ENCODE data around the gene SOX13.
"Not testable (repeated sequence)": the region's sequence is repeated elsewhere in the genome, so short reads cannot be mapped to it uniquely, and the experiment has no call there.

SOX13 gene

DNA sequence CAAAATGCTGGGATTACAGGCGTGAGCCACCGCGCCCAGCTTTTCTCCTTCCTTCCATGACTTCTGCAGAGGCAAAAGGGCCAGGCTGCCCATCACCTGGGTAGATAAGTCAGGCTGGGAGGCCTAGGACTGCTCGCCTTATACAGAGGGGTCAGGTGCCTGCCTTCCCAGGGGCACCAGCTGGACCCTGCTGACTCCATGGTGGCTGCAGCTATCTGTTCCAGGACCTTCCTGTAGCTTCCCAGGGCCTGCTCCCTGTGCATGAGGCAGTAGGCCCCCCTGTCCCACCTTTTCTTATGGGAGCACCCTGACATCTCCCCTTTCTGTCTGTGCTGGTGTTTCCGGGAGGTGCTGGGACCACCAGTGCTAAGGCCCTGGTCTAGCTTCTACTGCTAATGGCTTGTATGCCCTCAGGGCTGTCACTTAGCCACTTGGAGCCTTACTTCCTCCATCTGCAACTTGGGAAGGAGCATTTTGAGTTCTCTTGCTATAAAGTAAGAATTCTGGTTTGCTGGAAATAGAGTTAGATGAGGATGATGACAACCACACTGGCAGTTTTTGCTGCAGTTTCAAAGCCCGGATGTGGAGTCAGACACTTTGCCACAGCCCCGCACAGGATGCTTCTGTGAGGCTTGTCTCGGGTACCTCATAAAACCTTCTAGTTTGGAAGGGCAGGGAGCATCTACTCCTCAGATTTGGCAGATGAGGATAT lies 14.4 kb downstream of the SOX13 start:
- H3K4me1 ChIP-seq (ENCODE audit: insufficient read depth, low read length): peaks cover 65% of the 10 kb centered on the region
- H3K9me3 ChIP-seq (ENCODE audit: control insufficient read depth, insufficient read depth, low read length): no peaks in the 10 kb centered on the region
- no peaks in the 10 kb centered on the region; the same call in 1 of the 2 replicates for H3K36me3 ChIP-seq (ENCODE audit: insufficient read depth, low read length)
- no peak overlapping the region for H3K9ac ChIP-seq (ENCODE audit: low read depth, low read length)

DNA sequence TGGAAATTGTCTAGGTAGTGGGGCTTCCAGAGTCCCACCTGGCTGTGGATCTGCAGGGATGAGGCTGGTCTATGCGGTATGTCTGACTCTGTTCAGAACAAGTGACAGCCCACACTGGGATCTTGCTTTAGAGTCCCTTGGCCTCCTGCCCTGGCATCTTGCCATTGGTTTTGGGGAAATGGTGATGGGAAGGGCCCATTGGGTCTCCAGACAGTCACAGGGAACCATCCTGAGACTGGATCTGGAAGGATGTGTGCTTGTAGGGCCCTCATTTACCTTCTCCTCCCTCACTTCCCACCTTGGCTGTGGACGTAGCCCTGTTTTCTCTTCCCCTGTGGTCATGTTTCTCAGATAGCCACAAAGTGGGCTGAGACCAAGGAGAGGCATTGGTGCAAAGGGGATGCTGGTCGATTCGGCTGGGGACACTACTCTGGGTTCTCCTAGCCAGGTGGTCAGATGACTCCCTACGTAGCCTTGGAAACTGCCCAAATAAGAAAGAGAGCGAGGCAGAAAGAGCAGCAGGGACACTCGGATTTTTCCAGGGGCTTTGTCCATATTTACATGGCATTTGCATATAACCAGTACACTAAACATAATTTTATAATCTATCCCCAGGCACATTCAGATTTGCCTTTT lies 15.1 kb downstream of the SOX13 start:
- no peaks in the 10 kb centered on the region; the same call in 1 of the 2 replicates for H3K36me3 ChIP-seq (ENCODE audit: insufficient read depth, low read length)
- no peaks in the 10 kb centered on the region for H3K9me3 ChIP-seq (ENCODE audit: control insufficient read depth, insufficient read depth, low read length)
- no peak overlapping the region for H3K9ac ChIP-seq (ENCODE audit: low read depth, low read length)
- peaks cover 65% of the 10 kb centered on the region for H3K4me1 ChIP-seq (ENCODE audit: insufficient read depth, low read length)

DNA sequence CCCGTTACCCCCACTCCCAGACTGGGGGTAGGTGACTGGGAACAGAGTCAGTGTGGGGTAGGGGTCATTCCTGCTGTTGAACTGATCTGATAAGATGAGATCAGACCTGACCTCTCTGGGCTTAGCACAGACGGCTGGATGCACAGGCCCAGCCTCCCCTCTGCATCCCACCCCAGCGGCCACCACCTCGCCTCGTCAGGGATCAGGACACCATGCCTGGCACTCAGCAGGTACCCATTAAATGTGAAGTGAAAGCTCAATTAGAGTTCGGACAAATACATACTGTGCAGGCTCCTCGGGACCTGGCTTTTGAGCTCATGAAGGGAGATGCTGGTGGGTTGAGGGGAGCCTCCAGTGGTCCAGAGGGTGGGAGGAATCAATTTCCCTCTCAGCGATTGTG lies 15.7 kb downstream of the SOX13 start:
- H3K36me3 ChIP-seq (ENCODE audit: insufficient read depth, low read length): no peaks in the 10 kb centered on the region; the same call in 1 of the 2 replicates
- H3K9me3 ChIP-seq (ENCODE audit: control insufficient read depth, insufficient read depth, low read length): no peaks in the 10 kb centered on the region
- peaks cover 63% of the 10 kb centered on the region for H3K4me1 ChIP-seq (ENCODE audit: insufficient read depth, low read length)
- H3K9ac ChIP-seq (ENCODE audit: low read depth, low read length): no peak overlapping the region

DNA sequence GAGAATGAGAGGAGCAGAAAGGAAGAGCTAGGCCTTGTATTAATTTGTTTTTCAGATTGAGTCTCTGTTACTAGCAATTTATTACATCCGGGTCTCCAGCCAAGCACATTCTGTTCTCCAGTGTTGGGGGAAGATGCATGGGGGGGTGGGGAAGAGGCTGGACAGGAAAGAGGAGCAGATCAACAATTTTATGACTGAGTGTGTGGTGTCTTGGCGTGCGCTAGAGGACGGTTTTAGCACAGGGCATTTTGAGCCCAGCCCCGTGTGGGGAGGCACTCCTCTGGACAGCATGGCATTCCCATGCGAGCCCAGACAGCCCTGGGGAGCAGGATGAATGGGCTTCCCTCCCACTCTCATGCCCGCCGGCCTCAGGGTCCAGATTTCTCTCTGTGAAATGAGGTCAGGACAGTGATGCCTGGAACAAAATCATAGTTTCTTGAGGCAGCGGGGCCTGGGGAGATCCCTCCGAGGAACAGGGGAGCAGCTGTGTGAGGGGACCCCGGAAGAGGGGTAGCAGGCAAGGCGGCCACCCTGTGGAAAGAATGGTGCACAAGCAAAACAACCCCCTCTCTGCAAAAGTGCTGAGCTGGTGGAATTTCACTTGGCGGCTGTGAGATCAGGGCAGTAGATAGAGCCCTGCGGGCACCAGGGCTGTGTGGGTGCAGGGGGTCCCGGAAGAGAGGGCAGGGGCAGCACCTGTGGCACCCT lies 16.3 kb downstream of the SOX13 start:
- Histone ChIP-seq H3K36me3 (ENCODE audit: insufficient read depth, low read length) (no peaks in the 10 kb centered on the region; the same call in 1 of the 2 replicates), H3K9ac (ENCODE audit: low read depth, low read length) (no peak overlapping the region), H3K9me3 (ENCODE audit: control insufficient read depth, insufficient read depth, low read length) (no peaks in the 10 kb centered on the region), H3K4me1 (ENCODE audit: insufficient read depth, low read length) (peaks cover 63% of the 10 kb centered on the region)

DNA sequence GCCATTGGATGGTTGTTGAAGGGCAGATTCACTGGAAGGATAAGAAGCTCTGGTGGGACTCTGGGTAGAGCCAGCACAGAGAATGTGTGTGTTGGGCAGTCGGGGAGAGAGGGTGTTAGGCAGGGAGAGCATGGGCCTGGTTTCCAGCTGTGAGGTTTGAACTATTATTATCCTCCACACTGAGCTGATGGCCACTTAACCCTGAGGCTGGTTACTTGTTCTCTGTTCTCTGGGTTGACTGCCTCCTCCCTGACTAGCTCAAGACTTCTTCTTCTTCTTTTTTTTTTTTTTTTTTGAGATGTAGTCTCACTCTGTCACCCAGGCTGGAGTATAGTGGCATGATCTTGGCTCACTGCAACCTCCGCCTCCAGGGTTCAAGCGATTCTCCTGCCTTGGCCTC lies 17.2 kb downstream of the SOX13 start:
- not testable (repeated sequence) for H3K9me3 ChIP-seq (ENCODE audit: control insufficient read depth, insufficient read depth, low read length); H3K36me3 ChIP-seq (ENCODE audit: insufficient read depth, low read length); H3K9ac ChIP-seq (ENCODE audit: low read depth, low read length)
- peaks cover 65% of the 10 kb centered on the region for H3K4me1 ChIP-seq (ENCODE audit: insufficient read depth, low read length)

DNA sequence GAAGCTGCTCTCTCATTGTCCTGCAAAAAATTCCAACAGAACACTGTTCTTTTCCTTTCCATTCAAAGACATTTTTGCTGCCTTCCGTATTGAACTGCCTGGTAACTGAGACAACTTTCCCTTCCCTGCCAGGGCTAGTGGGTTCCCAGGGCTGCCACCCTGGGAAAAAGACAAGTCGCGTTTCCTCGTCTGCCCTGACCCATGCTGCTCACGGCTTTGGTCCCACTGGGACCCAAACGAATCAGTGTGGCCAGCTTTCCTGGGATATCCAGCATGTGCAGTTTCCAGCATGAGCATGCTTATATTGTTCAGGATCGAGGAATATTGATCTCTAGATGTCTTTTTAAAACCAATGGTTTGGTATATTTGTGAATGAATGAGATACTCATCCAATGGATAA lies 18.2 kb downstream of the SOX13 start:
- Histone ChIP-seq H3K9ac (ENCODE audit: low read depth, low read length) (no peak overlapping the region), H3K36me3 (ENCODE audit: insufficient read depth, low read length) (no peaks in the 10 kb centered on the region; the same call in 1 of the 2 replicates), H3K9me3 (ENCODE audit: control insufficient read depth, insufficient read depth, low read length) (no peaks in the 10 kb centered on the region), H3K4me1 (ENCODE audit: insufficient read depth, low read length) (peaks cover 67% of the 10 kb centered on the region)

DNA sequence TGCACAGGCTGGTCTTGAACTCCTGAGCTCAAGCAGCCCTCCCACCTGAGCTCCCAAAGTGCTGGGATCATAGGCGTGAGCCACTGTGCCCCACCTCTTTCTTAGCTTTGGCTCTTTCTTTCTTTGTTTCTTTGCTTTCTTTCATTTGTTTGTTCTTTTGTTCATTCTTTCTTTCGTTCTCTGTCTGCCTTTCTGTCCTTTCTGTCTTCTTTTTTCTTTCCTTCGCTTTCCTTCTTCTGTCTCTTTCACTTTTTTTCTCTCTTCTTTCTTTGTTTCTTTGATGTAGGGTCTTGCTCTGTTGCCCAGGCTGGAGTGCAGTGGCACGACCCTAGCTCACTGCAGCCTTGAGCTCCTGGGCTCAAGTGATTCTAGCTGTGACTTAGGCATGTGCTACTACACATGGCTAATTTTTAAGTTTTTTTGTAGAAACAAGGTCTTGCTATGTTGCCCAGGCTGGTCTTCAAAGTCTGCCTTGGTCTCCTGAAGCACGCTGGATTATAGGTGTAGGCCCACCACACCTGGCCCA lies 18.9 kb downstream of the SOX13 start:
- no peaks in the 10 kb centered on the region for H3K9me3 ChIP-seq (ENCODE audit: control insufficient read depth, insufficient read depth, low read length)
- H3K36me3 ChIP-seq (ENCODE audit: insufficient read depth, low read length): no peaks in the 10 kb centered on the region; the same call in 1 of the 2 replicates
- peaks cover 67% of the 10 kb centered on the region for H3K4me1 ChIP-seq (ENCODE audit: insufficient read depth, low read length)
- H3K9ac ChIP-seq (ENCODE audit: low read depth, low read length): no peak overlapping the region

DNA sequence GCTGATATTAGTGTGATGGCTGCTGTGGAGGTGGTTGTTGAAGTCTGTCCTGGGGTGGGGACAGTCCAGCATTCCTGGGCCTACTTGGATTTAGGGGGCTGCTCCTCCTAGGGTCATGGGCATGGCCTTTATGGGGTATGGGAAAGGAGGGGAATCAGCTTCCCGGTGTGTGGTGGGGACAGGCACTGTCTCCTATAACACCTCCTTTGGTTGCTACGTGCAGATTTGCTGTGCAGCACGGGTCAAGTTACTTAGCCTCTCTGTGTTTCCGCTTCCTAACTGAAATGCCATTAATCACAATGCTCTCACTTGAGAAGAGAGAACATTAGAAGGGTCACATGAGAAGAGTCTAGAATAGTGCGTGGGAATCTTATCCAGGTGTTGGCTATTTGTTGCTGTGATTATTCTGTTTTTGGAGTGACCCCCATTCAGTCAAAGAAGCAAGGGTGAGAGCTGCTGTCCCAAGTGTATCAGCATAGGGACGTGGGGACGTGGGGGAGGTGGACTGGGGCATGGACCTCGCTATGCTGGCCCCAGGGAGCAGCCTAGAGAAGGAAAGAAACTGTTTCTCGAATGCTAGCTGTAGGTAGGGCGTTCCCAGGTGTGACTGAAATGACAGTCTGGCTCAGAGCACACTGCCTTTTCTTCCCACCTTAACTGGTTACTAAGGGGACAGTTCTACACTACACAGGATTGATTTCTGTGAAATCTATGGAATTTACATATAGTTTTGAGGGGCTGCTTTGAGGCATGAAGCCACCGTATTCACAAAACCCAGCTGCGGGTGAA lies 19.9 kb downstream of the SOX13 start:
- H3K9me3 ChIP-seq (ENCODE audit: control insufficient read depth, insufficient read depth, low read length): no peaks in the 10 kb centered on the region
- H3K4me1 ChIP-seq (ENCODE audit: insufficient read depth, low read length): peaks cover 67% of the 10 kb centered on the region
- no peaks in the 10 kb centered on the region; the same call in 1 of the 2 replicates for H3K36me3 ChIP-seq (ENCODE audit: insufficient read depth, low read length)
- no peak overlapping the region for H3K9ac ChIP-seq (ENCODE audit: low read depth, low read length)

DNA sequence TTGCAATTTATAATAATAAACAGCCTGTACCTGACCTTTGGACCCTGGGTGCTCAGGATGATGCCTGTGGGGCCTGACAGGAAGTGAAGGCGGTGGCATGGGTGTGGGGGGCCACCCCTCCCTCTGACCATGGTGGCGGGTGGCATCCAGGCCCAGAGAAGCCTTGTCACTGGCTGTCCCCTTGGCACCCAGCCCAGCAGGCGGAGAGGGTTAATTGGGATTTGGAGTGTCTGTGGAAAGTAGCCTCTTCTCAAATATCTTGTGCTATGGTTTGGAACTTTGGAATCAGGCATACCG lies 20.5 kb downstream of the SOX13 start:
- Histone ChIP-seq H3K9ac (ENCODE audit: low read depth, low read length) (no peak overlapping the region), H3K4me1 (ENCODE audit: insufficient read depth, low read length) (peaks cover 63% of the 10 kb centered on the region), H3K36me3 (ENCODE audit: insufficient read depth, low read length) (no peaks in the 10 kb centered on the region; the same call in 1 of the 2 replicates)

DNA sequence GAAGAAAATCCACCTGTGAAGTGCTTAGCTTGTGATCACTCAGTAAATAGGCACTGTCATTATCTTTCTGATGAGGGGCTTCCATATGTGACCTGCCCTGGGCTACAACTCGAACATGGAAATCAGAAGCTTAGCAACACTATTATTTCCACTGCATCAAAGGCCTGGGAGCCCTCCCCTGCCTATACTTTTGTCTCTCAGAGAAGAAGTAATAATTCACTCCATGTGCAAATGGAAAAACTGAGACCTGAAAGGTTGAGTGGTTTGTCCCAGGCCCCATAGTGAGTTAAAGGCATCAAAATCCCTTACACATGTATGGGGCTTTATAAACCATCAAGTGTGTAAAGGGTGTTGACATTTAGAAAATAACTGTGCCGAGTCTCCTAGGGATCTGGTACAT lies 20.9 kb downstream of the SOX13 start:
- Histone ChIP-seq H3K9me3 (ENCODE audit: control insufficient read depth, insufficient read depth, low read length) (no peaks in the 10 kb centered on the region), H3K36me3 (ENCODE audit: insufficient read depth, low read length) (no peaks in the 10 kb centered on the region; the same call in 1 of the 2 replicates), H3K9ac (ENCODE audit: low read depth, low read length) (no peak overlapping the region), H3K4me1 (ENCODE audit: insufficient read depth, low read length) (peaks cover 63% of the 10 kb centered on the region)

More for the DNA sequence above, 20.5 kb downstream of the SOX13 start:
- no peaks in the 10 kb centered on the region for H3K9me3 ChIP-seq (ENCODE audit: control insufficient read depth, insufficient read depth, low read length)

DNA sequence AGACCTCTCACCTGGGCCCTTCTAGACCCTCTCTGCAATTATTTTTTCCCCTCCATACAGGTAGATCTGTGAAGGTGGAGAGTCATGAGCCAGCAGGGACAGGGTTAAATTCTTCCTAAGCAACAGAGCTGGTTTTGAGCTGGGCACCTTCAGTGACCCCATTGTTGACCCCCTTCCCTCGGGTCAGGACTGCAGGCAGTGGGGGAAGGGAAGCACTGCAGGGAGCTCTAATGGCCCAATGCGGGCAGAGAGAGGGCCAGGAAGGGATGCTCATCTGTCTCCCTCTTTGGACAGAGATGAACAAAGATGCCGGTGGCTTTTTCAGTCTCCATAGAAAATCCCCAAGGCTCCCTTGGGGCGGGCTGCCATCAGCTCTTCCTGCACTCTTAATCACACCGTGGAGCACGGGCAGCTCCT lies 21.4 kb downstream of the SOX13 start:
- peaks cover 58% of the 10 kb centered on the region for H3K4me1 ChIP-seq (ENCODE audit: insufficient read depth, low read length)

DNA sequence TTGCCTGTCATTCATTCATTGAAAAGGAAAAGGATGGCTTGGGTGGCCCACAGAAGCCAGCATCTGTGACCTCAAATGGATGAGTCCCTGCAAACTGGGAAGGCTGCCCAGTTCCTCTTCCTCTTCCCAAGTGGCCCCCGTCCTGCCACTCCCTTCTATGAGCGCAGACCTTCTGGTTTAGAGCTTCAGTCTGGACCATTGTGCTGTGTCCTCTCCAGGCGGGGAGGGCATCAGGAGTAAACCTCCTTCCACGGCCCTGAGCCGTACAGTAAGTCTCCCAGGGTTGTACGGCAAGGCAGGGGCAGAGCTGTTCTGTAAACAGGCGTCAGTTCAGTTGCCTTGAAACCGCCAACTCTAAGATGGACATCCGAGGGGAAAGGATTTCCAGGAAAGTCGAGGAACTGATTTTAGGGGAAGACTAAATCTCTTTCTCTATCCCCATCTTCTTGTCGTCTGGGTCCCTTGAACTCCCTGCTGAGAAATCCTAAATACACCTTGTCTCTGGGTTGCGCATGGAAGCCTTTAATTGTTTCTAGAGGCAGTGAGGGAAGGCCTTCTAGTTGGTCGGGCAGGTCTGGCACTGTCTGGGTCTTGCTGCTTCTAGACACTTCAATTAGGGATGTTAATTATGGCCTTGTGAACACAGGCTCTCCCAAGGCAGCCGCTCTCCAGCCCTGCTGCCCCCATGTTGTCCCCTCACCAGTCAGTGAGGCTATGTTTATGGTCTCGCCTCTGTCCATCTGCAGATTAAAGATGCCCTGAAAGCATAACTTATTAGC lies 22.1 kb downstream of the SOX13 start:
- H3K9ac ChIP-seq (ENCODE audit: low read depth, low read length): no peak overlapping the region
- H3K9me3 ChIP-seq (ENCODE audit: control insufficient read depth, insufficient read depth, low read length): no peaks in the 10 kb centered on the region
- peaks cover 51% of the 10 kb centered on the region for H3K4me1 ChIP-seq (ENCODE audit: insufficient read depth, low read length)
- no peaks in the 10 kb centered on the region; the same call in 1 of the 2 replicates for H3K36me3 ChIP-seq (ENCODE audit: insufficient read depth, low read length)

More for the DNA sequence above, 21.4 kb downstream of the SOX13 start:
- H3K9me3 ChIP-seq (ENCODE audit: control insufficient read depth, insufficient read depth, low read length): no peaks in the 10 kb centered on the region
- no peak overlapping the region for H3K9ac ChIP-seq (ENCODE audit: low read depth, low read length)
- no peaks in the 10 kb centered on the region; the same call in 1 of the 2 replicates for H3K36me3 ChIP-seq (ENCODE audit: insufficient read depth, low read length)

DNA sequence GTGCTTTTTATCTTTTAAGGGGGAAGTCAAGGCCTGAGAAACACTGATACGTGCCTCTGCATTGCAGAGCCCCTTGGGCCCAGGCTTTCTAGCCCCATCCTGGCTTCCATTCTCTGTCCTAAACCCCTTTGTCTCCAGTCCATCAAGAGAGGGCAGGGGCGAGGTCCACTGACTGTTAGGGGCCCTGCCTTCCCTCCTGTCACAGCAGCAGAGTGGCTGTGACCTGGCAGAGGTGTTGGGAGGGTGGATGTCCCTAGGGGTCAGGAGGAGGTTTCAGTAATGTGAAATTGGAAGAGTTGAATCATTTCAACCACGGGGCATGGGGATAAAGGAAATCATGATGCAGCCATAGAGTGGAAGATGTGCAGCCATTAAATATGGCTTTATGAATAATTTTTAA lies 24.0 kb downstream of the SOX13 start:
- Histone ChIP-seq H3K36me3 (ENCODE audit: insufficient read depth, low read length) (no peaks in the 10 kb centered on the region), H3K4me1 (ENCODE audit: insufficient read depth, low read length) (peaks cover 52% of the 10 kb centered on the region), H3K9ac (ENCODE audit: low read depth, low read length) (no peak overlapping the region), H3K9me3 (ENCODE audit: control insufficient read depth, insufficient read depth, low read length) (no peaks in the 10 kb centered on the region)

All from ES-I3 (cell line).